ENCODE data around the gene FBXO22.
"Not testable (repeated sequence)": the region's sequence is repeated elsewhere in the genome, so short reads cannot be mapped to it uniquely, and the experiment has no call there.

FBXO22 gene

DNA sequence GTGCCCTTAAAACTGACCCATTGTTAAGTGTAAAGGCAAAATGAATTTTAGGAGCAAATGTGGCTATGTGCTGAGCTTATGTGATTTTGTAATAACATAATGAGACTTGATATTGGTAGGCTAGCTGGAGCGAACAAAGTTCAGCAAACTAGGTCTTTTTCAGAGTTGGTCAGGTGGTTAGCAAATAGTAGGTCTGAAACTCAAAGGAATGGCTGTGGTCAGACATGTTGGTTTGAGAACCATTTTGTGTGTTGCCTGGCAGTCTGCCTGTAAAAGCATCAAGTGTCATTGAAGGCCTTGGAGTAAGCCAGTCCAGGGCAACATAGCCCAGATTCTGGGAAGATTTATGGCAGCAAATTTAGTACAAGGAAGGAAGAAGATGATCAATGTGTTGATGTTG is 16.4 kb downstream of the FBXO22 start:
- DNase-seq (ENCODE audit: low spot score) = no peak

- DNase-seq (ENCODE audit: low spot score) = no peak
These were observed 18.3 kb downstream of the FBXO22 start for GRCh38 chr15:75921732-75922703.

- DNase-seq (ENCODE audit: low spot score) = no peak
These were observed 20.1 kb downstream of the FBXO22 start for GRCh38 chr15:75923756-75924155.

- no peak for DNase-seq (ENCODE audit: low spot score)
These were observed 20.9 kb downstream of the FBXO22 start for GRCh38 chr15:75924576-75924975.

DNA sequence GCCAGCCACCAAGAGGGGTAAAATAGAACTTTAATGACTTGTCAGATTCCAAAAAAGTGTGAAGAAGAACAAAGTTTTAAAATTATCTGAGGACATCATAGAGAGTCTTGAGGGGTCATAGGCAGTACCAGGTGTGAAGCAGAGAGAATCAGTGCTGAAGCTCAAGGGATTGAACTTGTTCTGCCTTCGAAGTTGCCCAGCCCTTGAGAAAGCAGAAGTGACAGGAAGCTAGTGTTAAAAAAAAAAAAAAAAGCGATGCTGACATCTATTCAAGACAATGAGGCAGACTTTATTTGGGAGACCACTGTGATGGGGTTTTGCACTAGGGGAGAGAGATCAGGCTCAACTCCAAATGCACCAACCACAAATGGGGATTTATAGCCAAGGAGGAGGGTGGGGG is 21.8 kb downstream of the FBXO22 start:
- no peak for DNase-seq (ENCODE audit: low spot score)

DNA sequence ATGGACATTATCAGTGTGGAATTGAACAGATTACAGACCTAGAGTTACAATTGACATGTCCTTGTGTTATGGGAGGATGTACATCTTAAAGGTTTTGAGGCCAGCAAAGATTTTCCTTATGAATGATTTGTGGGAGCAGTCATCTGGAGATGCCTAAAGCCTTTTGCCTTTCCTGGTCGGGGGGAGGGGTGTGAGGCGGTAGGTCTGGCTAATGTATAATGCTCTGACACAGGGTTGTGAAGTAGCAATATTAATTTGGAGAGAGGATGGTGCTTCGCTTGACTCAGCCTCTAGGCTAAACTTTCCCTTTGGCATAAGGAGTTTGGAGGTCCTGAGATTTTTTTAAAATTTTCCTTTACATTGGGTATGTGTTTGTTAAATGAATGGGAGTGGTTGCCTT is 23.3 kb downstream of the FBXO22 start:
- DNase-seq (ENCODE audit: low spot score) = no peak

GRCh38 chr15:75927601-75928000 is 23.9 kb downstream of the FBXO22 start:
- DNase-seq (ENCODE audit: low spot score) = no peak

GRCh38 chr15:75928680-75929608 is 25.3 kb downstream of the FBXO22 start:
- no peak for DNase-seq (ENCODE audit: low spot score)

DNA sequence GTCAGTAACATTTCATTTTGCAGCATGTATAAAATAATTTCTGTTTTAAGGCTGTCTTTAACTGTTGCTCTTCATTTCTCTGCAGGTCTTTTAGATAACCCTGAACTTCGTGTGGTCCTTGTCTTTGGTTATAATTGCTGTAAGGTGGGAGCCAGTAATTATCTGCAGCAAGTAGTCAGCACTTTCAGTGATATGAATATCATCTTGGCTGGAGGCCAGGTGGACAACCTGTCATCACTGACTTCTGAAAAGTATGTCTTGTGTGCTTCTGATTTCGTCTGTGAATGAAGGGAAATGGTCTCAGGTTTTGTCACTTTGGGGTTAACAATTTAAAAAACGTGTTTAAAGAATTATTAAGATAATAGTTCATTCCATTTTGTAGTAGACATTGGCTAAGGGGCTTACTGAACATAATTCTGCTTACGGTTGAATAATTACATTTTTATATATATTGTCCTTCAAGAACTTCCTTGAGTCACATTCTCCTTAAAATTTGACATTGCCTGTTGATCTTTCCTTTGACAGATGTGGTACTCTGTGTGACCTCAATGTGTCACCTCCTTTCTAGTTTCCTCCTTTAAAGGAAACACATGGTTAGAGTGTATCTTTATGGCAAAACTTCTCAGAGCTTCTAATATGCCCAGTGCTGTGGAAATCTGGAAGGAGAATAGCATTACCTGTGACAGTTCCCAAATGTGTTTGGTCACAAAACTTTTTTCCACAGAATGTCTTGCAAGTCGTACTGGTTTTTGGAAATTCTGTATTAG is 26.3 kb downstream of the FBXO22 start:
- DNase-seq (ENCODE audit: low spot score) = no peak

GRCh38 chr15:75930866-75931265 is 27.2 kb downstream of the FBXO22 start:
- no peak for DNase-seq (ENCODE audit: low spot score)

DNA sequence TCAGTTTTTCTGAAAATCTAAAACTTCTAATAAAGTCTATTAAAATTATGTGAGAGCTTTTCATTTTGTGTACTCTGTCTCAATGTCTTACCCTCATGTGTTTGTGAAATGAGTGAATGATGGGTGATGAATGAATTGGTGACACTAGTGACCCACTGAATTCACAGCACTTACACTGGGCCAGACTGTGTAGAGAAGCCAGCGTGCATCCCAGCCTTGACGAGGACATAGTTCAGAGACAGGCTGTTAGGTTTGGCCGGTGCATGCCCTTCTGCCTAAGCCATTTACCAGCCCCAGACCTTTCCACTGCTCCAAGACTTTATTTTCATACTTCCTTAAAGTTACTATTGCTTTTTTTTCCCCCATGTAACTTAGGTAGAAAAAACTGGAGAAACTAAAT is 38.8 kb downstream of the FBXO22 start:
- no peak for DNase-seq (ENCODE audit: low spot score)

- DNase-seq (ENCODE audit: low spot score) = no peak
These were observed 39.6 kb downstream of the FBXO22 start for GRCh38 chr15:75943246-75943645.

GRCh38 chr15:75943713-75944215 is 40.1 kb downstream of the FBXO22 start:
- DNase-seq (ENCODE audit: low spot score) = no peak

GRCh38 chr15:75945953-75946352 is 42.3 kb downstream of the FBXO22 start:
- DNase-seq (ENCODE audit: low spot score) = no peak

DNA sequence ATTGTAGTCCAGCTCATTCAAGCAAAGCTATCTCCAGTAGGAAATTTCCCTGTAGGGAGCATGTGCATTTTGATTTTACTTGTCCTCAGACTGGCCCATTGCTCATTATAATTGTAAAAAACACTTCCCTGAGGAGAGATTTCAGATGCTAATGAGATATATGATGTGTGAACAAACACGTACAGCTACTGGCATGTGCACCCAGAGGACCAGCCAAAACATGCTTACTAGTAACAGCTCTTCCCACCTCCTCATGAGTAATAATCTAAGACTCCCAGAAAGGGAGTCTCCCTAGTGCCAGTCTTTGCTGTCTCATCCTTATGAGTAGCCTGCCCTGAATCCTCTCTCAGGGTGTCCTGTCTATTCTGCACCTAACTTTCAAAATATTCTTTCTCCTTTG is 43.4 kb downstream of the FBXO22 start:
- DNase-seq (ENCODE audit: low spot score) = no peak

- no peak for DNase-seq (ENCODE audit: low spot score)
These were observed 45.2 kb downstream of the FBXO22 start for GRCh38 chr15:75948761-75949296.

DNA sequence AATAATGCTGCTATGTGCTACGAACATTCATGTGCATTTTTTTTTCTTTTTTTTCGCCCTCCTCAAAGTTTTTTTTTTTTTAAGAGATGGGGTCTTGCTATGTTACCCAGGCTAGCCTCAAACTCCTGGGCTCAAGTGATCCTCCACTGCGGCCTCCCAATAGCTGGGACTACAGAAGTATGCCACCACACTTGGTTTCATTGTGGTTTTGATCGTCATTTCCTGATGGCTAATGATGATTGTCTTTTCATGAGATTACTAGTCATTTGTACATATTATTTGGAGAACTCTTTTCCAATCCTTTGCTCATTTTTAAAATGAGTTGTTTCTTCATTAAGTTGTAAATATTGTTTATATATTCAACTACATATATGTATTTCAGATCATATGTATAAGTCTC is 48.8 kb downstream of the FBXO22 start:
- DNase-seq (ENCODE audit: low spot score) = no peak

GRCh38 chr15:75955720-75956119 is 52.0 kb downstream of the FBXO22 start:
- no peak for DNase-seq (ENCODE audit: low spot score)

GRCh38 chr15:75961331-75961730 is 57.7 kb downstream of the FBXO22 start:
- DNase-seq (ENCODE audit: low spot score) = no peak

- DNase-seq (ENCODE audit: low spot score) = no peak
These were observed 62.4 kb downstream of the FBXO22 start for GRCh38 chr15:75966073-75966472.

DNA sequence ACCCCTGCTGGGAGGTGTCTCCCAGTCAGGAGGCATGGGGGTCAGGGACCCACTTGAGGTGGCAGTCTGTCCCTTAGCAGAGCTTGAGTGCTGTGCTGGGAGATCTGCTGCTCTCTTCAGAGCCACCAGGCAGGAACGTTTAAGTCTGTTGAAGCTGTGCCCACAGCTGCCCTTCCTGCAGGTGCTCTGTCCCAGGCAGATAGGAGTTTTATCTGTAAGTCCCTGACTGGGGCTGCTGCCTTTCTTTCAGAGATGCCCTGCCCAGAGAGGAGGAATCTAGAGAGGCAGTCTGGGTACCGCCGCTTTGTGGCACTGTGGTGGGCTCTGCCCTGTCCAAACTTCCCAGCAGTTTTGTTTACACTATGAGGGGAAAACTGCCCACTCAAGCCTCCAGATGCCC is 73.1 kb downstream of the FBXO22 start:
- not testable (repeated sequence) for DNase-seq (ENCODE audit: low spot score)

Measured in LoVo (cell line).